Measurements from ENCODE around the gene SMOC2. TPM values are rescaled to one million over a fixed set of nuclear protein-coding genes. Genes with fewer than 3 reads are reported as not detected.

Gene SMOC2
- polyA plus RNA-seq, 1 experiment = not detected

DNA sequence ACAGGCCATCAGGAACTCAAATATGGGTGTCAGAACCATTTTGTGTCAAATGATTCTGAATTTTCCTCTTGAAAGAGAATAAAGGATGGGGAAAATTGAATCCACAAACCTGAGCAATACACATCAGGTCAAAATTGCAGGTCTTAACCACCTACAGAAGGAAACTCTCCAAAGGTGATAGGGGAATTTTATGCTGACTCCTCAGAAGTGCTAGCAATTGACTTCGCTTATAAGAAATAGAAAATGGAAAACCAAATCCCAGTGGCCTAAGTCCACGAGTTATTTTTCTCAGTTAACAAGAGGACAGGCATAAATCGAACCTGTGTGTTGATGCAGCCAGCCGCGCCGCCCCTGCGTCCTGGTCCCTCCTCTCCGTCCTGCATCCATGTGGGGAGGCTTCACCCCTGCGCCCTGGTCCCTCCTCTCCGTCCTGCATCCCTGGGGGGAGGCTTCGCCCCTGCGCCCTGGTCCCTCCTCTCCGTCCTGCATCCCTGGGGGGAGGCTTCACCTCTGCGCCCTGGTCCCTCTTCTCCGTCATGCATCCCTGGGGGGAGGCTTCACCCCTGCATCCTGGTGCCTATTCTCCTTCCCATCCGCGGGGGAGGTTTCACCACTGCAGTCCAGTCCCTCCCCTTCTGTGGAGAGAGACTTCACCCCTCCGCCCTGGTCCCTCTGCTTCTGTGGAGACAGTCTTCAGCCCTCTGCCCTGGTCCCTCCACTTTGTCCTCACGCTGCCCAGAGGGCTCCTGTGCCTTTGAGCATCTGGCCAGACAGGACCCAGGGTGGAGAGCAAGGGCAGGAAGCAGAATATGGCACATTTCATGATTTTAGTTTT, 230.3 kb downstream of the SMOC2 start:
- no peak overlapping the region for H3K27ac ChIP-seq (ENCODE audit: low read depth, low read length)
- no peak overlapping the region for H3K4me3 ChIP-seq (ENCODE audit: low read depth, low read length)
- POLR2A ChIA-PET = no interaction called here
- CTCF ChIA-PET = no interaction called here
- TF ChIP-seq, protein P1, sequence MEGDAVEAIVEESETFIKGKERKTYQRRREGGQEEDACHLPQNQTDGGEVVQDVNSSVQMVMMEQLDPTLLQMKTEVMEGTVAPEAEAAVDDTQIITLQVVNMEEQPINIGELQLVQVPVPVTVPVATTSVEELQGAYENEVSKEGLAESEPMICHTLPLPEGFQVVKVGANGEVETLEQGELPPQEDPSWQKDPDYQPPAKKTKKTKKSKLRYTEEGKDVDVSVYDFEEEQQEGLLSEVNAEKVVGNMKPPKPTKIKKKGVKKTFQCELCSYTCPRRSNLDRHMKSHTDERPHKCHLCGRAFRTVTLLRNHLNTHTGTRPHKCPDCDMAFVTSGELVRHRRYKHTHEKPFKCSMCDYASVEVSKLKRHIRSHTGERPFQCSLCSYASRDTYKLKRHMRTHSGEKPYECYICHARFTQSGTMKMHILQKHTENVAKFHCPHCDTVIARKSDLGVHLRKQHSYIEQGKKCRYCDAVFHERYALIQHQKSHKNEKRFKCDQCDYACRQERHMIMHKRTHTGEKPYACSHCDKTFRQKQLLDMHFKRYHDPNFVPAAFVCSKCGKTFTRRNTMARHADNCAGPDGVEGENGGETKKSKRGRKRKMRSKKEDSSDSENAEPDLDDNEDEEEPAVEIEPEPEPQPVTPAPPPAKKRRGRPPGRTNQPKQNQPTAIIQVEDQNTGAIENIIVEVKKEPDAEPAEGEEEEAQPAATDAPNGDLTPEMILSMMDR (IDR thresholded peaks at IDR 0.05; ENCODE audit: low read depth, low read length) = no peak
- no peaks in the 10 kb centered on the region for H3K27me3 ChIP-seq (ENCODE audit: control insufficient read depth, insufficient read depth, low read length)
- DNase-seq (ENCODE audit: low read depth, low spot score) = no peak
- peaks cover 63% of the 10 kb centered on the region for H3K9me3 ChIP-seq (ENCODE audit: control insufficient read depth, insufficient read depth, low read length)

DNA sequence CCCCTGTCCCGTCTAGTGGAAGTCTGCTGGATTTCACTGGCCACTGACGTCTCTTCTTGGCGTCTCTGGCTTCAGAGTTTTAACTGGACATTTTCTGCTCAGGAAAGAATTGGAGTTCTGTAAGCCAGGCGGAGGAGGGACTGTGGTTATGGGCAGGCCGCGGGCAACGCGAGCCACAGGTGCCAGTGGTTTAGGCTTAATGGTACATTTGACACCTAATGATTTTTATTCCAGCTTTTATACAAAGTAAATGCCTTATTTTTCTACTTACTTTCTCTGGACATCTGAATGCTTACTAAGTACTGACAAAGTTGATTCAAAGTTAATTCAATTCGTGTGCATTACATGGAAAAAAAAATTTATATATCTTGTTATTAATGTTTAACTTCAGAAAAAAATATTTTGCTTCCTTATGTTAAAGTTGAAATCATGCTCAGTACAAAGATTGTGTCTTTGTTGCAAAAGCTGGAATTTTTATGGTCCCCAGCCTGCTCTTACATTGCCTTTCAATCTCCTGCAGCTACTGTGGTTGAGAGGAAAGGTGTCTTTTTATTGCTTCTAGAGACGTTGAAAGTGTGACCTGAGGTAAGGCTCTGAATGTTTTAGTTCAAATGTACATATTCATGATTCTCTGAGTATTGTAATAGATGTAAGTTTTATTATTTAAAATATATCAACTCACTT, 231.0 kb downstream of the SMOC2 start:
- POLR2A ChIA-PET = no interaction called here
- Histone ChIP-seq H3K27me3 (ENCODE audit: control insufficient read depth, insufficient read depth, low read length) (no peaks in the 10 kb centered on the region), H3K4me3 (ENCODE audit: low read depth, low read length) (no peak overlapping the region), H3K27ac (ENCODE audit: low read depth, low read length) (no peak overlapping the region), H3K9me3 (ENCODE audit: control insufficient read depth, insufficient read depth, low read length) (peaks cover 66% of the 10 kb centered on the region)
- DNase-seq (ENCODE audit: low read depth, low spot score) = no peak
- CTCF ChIA-PET = no interaction called here
- TF ChIP-seq, protein P1 (IDR thresholded peaks at IDR 0.05; ENCODE audit: low read depth, low read length) = no peak

DNA sequence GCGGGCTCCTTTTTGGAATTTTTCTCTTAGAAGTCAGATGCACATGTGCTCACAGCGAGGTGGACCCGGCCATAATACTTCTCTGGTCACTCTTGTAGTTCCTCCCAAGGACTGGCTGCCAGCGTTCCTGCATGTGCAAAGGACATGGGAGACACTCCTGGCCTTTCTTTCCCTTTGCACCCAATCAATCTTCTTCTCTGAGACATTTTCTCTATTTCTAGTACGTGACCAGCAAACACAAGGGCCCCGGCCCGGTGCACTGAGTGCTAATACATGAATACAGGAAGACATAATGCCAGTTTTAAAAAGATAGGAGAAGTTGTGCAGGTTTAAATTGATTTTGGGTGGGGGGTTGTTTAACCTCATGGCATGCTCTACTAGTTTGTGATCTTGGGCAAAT, 233.6 kb downstream of the SMOC2 start:
- POLR2A ChIA-PET = no interaction called here
- Histone ChIP-seq H3K27me3 (ENCODE audit: control insufficient read depth, insufficient read depth, low read length) (no peaks in the 10 kb centered on the region), H3K4me3 (ENCODE audit: low read depth, low read length) (no peak overlapping the region), H3K27ac (ENCODE audit: low read depth, low read length) (no peak overlapping the region), H3K9me3 (ENCODE audit: control insufficient read depth, insufficient read depth, low read length) (peaks cover 63% of the 10 kb centered on the region)
- DNase-seq (ENCODE audit: low read depth, low spot score) = no peak
- CTCF ChIA-PET = no interaction called here
- TF ChIP-seq, protein P1 (IDR thresholded peaks at IDR 0.05; ENCODE audit: low read depth, low read length) = no peak

DNA sequence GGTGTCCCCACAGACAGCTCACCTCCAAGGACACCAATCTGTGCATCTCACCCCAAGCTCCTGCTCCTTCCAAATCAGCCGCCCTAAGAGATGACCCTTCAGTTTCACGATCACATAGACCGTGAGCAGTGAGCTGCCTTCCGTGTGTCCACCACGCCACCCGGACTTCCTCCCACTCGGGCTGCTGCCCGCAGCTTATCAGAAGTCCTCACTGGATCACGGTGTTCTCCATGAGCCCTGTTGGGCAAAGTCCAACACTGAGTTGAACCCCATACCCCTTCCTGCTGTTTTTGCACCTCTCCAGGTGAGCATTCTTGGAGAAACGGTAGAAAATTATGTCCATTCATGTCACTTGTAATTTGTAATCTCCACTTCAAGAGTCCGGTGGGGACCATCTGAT, 234.4 kb downstream of the SMOC2 start:
- ChIA-PET CTCF (no interaction called here), POLR2A (no interaction called here)
- Histone ChIP-seq H3K9me3 (ENCODE audit: control insufficient read depth, insufficient read depth, low read length) (peaks cover 60% of the 10 kb centered on the region), H3K4me3 (ENCODE audit: low read depth, low read length) (no peak overlapping the region), H3K27ac (ENCODE audit: low read depth, low read length) (no peak overlapping the region), H3K27me3 (ENCODE audit: control insufficient read depth, insufficient read depth, low read length) (no peaks in the 10 kb centered on the region)
- TF ChIP-seq, protein P1 (IDR thresholded peaks at IDR 0.05; ENCODE audit: low read depth, low read length) = no peak
- DNase-seq (ENCODE audit: low read depth, low spot score) = no peak

DNA sequence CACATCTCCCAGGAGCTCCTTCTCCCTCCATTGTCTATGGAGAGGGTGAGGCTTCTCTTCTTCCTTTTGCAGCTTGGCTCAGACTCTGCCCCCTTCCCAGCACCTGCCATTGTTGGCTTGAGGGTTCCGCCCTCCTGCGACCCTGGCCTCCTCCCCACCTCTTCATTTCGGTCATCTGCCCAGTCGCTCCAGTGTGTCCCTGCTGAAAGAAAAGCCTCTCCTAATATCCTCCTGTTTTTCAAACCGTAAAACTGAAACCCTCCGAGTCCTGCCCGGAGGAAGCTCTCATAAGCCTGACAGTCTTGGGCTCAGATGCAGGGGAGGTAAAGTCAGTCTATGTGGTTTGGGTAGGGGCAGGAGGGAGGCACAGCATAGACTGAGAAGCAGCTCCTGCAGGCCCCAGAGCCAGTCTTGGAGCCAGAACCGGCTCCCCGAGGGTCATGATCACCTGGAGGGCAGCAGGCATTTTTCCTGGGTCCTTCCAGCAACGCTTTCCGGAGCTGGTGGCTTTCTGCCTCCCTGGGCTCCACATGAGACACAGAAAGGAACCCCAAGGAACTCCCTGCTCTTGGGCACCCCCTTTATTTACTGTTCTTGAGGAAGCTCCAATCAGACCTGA, 235.1 kb downstream of the SMOC2 start:
- Histone ChIP-seq H3K27me3 (ENCODE audit: control insufficient read depth, insufficient read depth, low read length) (no peaks in the 10 kb centered on the region), H3K4me3 (ENCODE audit: low read depth, low read length) (no peak overlapping the region), H3K27ac (ENCODE audit: low read depth, low read length) (no peak overlapping the region), H3K9me3 (ENCODE audit: control insufficient read depth, insufficient read depth, low read length) (peaks cover 55% of the 10 kb centered on the region)
- CTCF ChIA-PET = no interaction called here
- POLR2A ChIA-PET = no interaction called here
- TF ChIP-seq, protein P1 (IDR thresholded peaks at IDR 0.05; ENCODE audit: low read depth, low read length) = no peak
- no peak for DNase-seq (ENCODE audit: low read depth, low spot score)
